Panc1 (cell line): ENCODE results near the gene WDR48. TPM values are rescaled to one million over a fixed set of nuclear protein-coding genes. Genes with fewer than 3 reads are reported as not detected.

Experiments
- ATAC-seq: fragments of 200-7000 bp; cut with Tn5 transposase; 2 replicates; pipeline ENCODE4 v1.9.1; 2020; ENCODE audit warnings: mild to moderate bottlenecking, moderate library complexity
- BruUV-seq: library from RNA; stranded (reverse); fragments of 400-500 nt; replicated peaks from 2 replicates; lab custom pipeline; 2021; lab: Mats Ljungman, UMichigan
- CTCF ChIA-PET: fragments of 300-600 bp; sonication (Branson Sonifier 250); formaldehyde crosslinking; loops from one replicate; lab custom pipeline; 2022; ENCODE audit warnings: antibody characterized with exemption; lab: Charles Lee
- POLR2A ChIA-PET: fragments of 300-600 bp; sonication (Branson Sonifier 250); formaldehyde crosslinking; loops from one replicate; lab custom pipeline; 2022; ENCODE audit warnings: antibody characterized with exemption; lab: Charles Lee
- DNase-seq: peaks from one replicate; pipeline ENCODE4 v3.0.0-alpha.2; 2010; ENCODE audit warnings: low read depth, low spot score
- H3K27ac ChIP-seq: 2 replicates; pipeline ENCODE4 v1.5.1; 2011; ENCODE audit warnings: mild to moderate bottlenecking, low read length, inconsistent platforms
- H3K27me3 ChIP-seq: fragments of 200-500 bp; sonication (Bioruptor generic); 2 replicates; pipeline ENCODE4 v1.6.0; 2014; ENCODE audit warnings: low read length, inconsistent platforms; ENCODE audit not compliant: control insufficient read depth, insufficient read depth
- H3K36me3 ChIP-seq: fragments of 200-500 bp; sonication (Bioruptor generic); 2 replicates; pipeline ENCODE4 v1.5.1; 2014; ENCODE audit warnings: inconsistent platforms, mild to moderate bottlenecking, low read length, moderate library complexity; ENCODE audit not compliant: control insufficient read depth, insufficient read depth
- H3K4me1 ChIP-seq: 2 replicates; pipeline ENCODE4 v1.5.1; 2011; ENCODE audit warnings: inconsistent platforms, mild to moderate bottlenecking, low read length, moderate library complexity; ENCODE audit not compliant: control insufficient read depth, insufficient read depth
- H3K4me3 ChIP-seq, 2 experiments: 2 replicates each; pipeline ENCODE4 v1.5.1; 2011 to 2012; ENCODE audit warnings: low read depth in 2 of 2, low read length in 2 of 2, mild to moderate bottlenecking in 2 of 2, inconsistent platforms in 1 of 2, moderate library complexity in 1 of 2
- H3K9me3 ChIP-seq: fragments of 200-500 bp; sonication (Bioruptor generic); 2 replicates; pipeline ENCODE4 v1.5.1; 2014; ENCODE audit warnings: low read depth, mild to moderate bottlenecking, inconsistent platforms, low read length, moderate library complexity; ENCODE audit not compliant: control insufficient read depth, insufficient read depth
- POLR2AphosphoS5 ChIP-seq: IDR thresholded peaks from 2 replicates; pipeline ENCODE4 v1.6.1; 2012; ENCODE audit warnings: mild to moderate bottlenecking, low read depth, low read length, moderate library complexity
- SIN3A ChIP-seq: IDR thresholded peaks from 2 replicates; pipeline ENCODE4 v1.6.1; 2012; ENCODE audit warnings: low read depth, mild to moderate bottlenecking, low read length, moderate library complexity, borderline replicate concordance; ENCODE audit not compliant: insufficient read depth
- TCF7L2 ChIP-seq: IDR thresholded peaks from 2 replicates; pipeline ENCODE4 v1.6.1; 2011; ENCODE audit warnings: mild to moderate bottlenecking, low read depth, low read length, inconsistent platforms
- in situ Hi-C: cut with HindIII; loops from 2 replicates; pipeline ENCODE4 v1.10.0; 2016; ENCODE audit warnings: low sequenced_read_pairs, low pct_unique_long_range_greater_than_20kb
- intact Hi-C: fragments of 100-400 bp; cut with micrococcal nuclease; formaldehyde crosslinking; loops from one replicate; pipeline ENCODE4 v1.10.0; 2022; ENCODE audit not compliant: unreplicated experiment
- total RNA-seq: library from RNA; stranded (reverse); gene quantifications from one replicate; pipeline ENCODE4 v1.2.1, GENCODE V29; 2021; ENCODE audit not compliant: unreplicated experiment
- TF ChIP-seq, protein P1 (sequence below), 2 experiments: IDR thresholded peaks; 2 replicates each; pipeline ENCODE4 v1.6.1; 2011 to 2012; ENCODE audit warnings: low read depth in 2 of 2, control low read depth in 1 of 2, low read length in 1 of 2, mild to moderate bottlenecking in 1 of 2, moderate library complexity in 1 of 2; ENCODE audit not compliant: insufficient read depth in 1 of 2
- TF ChIP-seq, protein P2 (sequence below): fragments of 450-650 bp; IDR thresholded peaks from 2 replicates; pipeline ENCODE4 v1.5.1; 2017; ENCODE audit warnings: mild to moderate bottlenecking

Gene WDR48
- total RNA-seq, 1 experiment from 2014 or later: 15.7 TPM

DNA sequence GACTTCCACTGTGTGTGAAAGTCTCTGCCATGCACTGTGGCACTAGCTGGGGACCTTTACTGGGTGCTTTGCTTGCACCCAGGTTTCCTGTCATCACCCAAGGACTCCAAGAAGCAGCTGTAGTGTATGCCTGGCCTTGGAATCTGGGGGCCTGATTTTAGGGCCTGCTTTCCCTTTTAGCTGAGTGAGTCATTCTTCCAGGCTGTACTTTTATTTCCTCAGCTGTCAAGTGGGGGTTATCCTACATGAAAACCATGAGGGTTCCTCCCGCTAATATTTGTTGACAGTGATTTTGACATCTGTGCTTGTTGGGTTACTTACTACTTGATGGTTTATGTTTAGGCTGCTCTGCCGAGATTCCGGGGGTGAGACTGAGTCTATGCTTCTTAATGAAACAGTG lies 37.1 kb downstream of the WDR48 start:
- H3K36me3 ChIP-seq: no peaks in the 10 kb centered on the region; the same call in 1 of the 2 replicates
- no peaks in the 10 kb centered on the region for H3K4me1 ChIP-seq
- TF ChIP-seq, protein P1, sequence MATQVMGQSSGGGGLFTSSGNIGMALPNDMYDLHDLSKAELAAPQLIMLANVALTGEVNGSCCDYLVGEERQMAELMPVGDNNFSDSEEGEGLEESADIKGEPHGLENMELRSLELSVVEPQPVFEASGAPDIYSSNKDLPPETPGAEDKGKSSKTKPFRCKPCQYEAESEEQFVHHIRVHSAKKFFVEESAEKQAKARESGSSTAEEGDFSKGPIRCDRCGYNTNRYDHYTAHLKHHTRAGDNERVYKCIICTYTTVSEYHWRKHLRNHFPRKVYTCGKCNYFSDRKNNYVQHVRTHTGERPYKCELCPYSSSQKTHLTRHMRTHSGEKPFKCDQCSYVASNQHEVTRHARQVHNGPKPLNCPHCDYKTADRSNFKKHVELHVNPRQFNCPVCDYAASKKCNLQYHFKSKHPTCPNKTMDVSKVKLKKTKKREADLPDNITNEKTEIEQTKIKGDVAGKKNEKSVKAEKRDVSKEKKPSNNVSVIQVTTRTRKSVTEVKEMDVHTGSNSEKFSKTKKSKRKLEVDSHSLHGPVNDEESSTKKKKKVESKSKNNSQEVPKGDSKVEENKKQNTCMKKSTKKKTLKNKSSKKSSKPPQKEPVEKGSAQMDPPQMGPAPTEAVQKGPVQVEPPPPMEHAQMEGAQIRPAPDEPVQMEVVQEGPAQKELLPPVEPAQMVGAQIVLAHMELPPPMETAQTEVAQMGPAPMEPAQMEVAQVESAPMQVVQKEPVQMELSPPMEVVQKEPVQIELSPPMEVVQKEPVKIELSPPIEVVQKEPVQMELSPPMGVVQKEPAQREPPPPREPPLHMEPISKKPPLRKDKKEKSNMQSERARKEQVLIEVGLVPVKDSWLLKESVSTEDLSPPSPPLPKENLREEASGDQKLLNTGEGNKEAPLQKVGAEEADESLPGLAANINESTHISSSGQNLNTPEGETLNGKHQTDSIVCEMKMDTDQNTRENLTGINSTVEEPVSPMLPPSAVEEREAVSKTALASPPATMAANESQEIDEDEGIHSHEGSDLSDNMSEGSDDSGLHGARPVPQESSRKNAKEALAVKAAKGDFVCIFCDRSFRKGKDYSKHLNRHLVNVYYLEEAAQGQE (IDR thresholded peaks at IDR 0.05; ENCODE audit: insufficient read depth in 1 of 2, low read depth in 2 of 2, low read length in 1 of 2): no peak
- no peak for TF ChIP-seq POLR2AphosphoS5
- TF ChIP-seq SIN3A: no peak
- TF ChIP-seq TCF7L2: no peak
- TF ChIP-seq, protein P2, sequence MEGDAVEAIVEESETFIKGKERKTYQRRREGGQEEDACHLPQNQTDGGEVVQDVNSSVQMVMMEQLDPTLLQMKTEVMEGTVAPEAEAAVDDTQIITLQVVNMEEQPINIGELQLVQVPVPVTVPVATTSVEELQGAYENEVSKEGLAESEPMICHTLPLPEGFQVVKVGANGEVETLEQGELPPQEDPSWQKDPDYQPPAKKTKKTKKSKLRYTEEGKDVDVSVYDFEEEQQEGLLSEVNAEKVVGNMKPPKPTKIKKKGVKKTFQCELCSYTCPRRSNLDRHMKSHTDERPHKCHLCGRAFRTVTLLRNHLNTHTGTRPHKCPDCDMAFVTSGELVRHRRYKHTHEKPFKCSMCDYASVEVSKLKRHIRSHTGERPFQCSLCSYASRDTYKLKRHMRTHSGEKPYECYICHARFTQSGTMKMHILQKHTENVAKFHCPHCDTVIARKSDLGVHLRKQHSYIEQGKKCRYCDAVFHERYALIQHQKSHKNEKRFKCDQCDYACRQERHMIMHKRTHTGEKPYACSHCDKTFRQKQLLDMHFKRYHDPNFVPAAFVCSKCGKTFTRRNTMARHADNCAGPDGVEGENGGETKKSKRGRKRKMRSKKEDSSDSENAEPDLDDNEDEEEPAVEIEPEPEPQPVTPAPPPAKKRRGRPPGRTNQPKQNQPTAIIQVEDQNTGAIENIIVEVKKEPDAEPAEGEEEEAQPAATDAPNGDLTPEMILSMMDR: no peak
- H3K27me3 ChIP-seq: no peaks in the 10 kb centered on the region
- H3K4me3 ChIP-seq: no peak overlapping the region
- intact Hi-C loops: no loop called here
- DNase-seq: no peak
- ChIA-PET POLR2A (no interaction called here), CTCF (no interaction called here)
- no peaks in the 10 kb centered on the region for H3K9me3 ChIP-seq
- in situ Hi-C loops: no loop called here
- no TSS peak for BruUV-seq
- no peak overlapping the region for H3K27ac ChIP-seq
- ATAC-seq: no peak

DNA sequence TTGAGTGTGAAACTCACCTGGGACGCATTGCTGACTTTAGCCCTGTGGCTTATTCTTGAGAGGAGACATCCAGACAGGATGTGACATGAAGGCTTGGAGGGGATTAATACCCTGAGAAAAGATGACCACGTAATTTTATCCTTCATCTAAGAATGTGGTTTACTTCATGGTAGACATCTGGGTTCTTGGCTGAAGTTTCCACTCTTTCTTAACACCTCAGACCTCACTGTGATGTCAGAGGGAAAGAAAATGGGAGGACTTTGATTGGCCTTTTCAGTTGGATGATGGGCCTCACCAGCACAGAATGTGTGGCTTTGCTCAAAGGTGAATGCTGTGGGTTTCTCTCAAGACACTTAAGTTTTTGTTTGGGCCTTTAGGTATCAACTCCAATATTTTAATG lies 39.1 kb downstream of the WDR48 start:
- H3K36me3 ChIP-seq: no peaks in the 10 kb centered on the region; the same call in none of the 2 replicates
- POLR2A ChIA-PET: no interaction called here
- BruUV-seq: no TSS peak

More for the DNA sequence above, 39.1 kb downstream of the WDR48 start:
- Histone ChIP-seq H3K27ac (no peak overlapping the region), H3K4me3 (no peak overlapping the region), H3K27me3 (no peaks in the 10 kb centered on the region), H3K4me1 (no peaks in the 10 kb centered on the region), H3K9me3 (no peaks in the 10 kb centered on the region)
- DNase-seq (no peak), ATAC-seq (no peak)
- CTCF ChIA-PET: no interaction called here
- TF ChIP-seq TCF7L2: no peak
- TF ChIP-seq, protein P2: no peak
- no peak for TF ChIP-seq SIN3A
- no peak for TF ChIP-seq POLR2AphosphoS5
- TF ChIP-seq, protein P1 (IDR thresholded peaks at IDR 0.05; ENCODE audit: insufficient read depth in 1 of 2, low read depth in 2 of 2, low read length in 1 of 2): no peak
- intact Hi-C loops: no loop called here
- in situ Hi-C loops: no loop called here
